ENCODE data around the gene SLC10A4.

Gene SLC10A4

DNA sequence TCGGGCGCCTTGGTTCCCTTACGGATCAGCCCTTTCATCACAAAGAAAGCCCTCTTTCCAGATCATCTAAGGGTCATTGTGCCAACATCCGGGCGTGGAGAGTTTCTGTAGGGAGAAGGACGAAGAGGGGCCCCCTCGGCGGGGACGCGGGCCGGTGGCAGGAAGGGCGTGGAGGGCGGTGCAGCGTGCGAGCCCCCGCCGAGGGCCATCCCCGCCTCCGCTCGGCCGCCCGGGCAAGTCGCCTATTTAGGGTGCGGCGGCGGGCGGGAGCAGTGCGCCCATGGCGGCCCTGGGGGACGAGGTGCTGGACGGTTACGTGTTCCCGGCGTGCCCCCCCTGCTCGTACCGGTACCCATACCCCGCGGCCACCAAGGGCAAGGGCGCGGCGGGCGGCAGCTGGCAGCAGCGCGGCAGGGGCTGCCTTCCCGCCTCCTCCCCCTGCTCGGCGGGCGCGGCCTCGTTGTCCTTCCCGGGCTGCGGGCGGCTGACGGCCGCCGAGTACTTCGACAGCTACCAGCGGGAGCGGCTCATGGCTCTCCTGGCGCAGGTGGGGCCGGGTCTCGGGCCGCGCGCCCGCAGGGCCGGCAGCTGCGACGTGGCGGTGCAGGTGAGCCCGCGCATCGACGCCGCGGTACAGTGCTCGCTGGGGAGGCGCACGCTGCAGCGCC is 7.0 kb downstream of the SLC10A4 start, which contains the start of gene ZAR1:
Gene ZAR1 (plus strand): TSS at position 241 of the 668 bp plus-strand sequence. CDS start 40 bp downstream, at position 281.
- no peak for DNase-seq

GRCh38 chr4:48490680-48491513 is 7.8 kb downstream of the SLC10A4 start:
- DNase-seq, result no peak

DNA sequence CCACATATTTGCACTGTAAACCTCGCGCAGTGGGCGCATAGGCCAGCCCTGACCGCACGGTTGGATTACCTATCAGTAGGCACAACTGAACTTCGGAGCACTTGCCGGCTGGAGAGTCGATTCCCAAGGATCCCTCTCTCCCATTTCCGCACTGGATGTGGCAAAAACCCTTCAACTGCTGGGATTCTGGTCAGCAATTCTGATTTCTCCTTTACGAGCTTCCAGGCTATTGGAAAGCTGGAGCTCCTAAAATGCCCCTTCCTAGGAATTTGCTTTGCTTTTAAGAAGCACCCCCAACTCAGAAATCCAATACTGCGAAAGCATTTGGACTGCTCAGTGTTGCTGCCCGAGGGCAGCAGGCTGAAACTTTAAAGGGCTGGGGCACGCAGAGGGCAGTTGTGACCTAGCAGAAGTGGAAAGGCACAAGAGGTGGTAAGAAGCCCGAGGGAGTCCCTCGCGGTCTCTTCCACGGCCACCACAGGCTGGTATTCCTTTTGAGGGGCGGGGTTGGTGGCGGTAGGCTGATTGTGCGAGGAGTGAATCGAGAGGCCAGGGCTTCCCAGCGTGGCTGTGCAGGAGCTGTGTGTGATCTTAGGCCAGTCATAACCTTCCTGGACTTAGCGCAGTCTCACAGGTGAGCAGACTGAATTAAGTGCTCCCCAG is 8.5 kb downstream of the SLC10A4 start:
- DNase-seq, result no peak

DNA sequence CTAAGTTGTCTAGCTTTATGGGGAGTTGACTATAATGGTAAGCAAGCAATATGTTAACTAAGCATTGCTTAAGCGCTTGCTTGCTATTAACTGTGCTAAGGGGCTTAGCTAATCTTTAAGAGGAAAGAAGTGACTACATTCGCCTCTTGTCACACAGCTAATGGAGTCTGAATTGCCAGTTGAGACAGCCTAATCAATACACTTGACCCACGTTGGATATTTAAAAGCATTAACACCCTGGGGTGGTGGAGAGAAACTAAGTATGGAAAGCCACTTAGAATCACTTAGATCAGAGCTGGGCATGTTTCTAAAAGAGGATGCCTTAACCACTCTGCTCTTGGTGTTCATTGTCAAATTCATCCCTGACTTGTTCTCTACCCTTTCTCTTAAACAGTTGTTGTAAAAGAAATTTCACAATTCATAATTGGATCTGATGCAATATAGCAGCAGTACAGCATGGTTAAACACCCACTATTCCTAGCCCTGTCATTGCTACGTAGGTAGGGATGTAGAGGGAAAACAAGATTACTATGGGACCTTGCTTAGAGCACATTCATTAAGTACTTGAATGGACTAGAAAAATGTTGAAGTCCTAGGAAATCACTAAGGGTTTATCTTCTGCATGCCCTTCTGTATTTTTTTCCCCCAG is 10.4 kb downstream of the SLC10A4 start:
- DNase-seq, result no peak

GRCh38 chr4:48495941-48496340 is 12.8 kb downstream of the SLC10A4 start:
- DNase-seq, result no peak

DNA sequence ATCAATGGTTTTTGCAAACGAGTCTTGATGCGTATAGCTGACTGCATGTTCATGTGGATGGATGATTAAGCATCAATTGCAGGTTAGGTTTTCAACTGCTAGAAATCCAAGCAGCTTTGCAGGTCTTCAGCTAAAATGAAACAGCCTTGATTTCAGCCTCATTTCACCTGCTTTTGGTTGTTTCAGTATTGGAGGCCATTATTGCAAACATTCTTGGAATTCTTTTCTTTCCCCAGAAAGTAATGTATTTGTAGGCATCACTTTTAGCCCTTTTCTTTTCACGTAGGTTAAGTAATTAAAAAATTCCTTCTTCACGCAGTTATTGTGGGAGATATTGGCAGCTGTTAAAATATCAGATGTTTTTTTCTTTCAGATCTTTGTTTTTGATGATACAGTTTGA is 15.8 kb downstream of the SLC10A4 start:
- no peak for DNase-seq

DNA sequence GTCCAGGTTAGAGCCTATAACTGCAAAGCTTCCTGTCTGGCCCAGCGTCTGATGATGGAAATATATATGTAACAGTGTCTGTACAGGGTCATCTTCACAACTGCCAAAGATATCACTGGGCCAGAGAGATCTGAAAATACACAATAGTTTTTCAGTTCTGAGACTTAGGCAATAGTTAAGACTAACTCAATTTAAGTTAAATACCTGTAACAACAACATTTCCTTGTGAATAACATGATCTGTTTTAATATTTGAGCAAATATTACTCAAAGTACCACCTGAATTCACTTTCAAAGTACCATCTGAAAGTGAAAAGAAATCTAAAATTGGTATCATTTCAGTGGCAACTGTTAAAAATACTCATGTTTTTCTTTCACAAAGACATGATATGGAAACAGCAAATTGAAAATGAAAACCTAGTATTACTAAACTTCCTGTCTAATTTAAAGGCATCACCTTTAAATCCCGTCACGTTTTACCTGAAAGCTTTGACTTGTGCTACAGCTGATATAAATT is 16.5 kb downstream of the SLC10A4 start:
- DNase-seq, result no peak

DNA sequence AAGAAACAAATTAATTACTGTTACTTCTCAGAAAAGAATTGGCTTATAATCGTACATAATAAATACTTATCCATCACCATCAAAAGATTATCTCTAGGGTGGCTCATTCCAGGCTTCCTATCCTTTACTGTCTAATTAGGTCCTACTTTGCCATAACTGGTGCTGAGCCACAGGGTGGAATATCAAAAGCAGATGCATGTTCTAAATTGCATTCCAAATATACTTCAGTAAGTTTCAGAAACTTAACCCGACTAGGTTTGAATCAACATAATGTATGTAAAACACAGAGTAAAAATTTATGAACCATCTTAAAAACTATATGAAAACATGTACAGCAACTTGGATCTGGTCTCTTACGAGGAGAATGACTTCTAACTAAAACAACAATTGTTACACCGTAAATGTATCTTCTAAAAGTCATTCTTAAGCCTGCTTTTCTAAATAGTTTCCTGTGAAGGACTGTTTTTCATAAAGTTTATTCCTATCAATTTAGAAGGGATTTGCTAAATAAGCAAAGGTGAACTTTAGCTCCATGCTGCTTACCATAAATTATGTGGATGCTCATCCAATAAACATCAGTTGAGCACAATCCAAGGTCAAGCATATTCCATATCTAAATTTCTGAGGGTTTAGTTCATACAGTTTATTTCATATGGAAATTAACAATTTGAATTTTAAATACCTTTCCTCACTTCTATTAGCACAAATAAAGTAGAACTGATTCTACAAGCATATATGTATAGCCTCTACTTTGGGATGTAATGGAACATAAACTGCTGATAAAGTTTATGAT is 20.3 kb downstream of the SLC10A4 start:
- DNase-seq, result no peak

DNA sequence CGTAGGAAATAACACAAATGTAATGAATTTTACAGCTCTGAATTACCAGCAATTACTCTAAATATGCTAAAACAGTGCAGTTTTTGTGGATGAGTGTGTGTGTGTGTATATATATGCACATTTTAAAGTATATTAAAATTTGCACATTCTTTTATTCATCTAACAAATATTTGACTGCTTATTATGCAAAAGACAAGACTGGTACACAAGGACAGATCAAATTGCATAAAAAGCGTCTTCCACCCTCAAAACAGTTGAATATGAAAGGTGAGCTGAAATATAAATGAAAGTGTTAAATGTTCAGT is 20.8 kb downstream of the SLC10A4 start:
- DNase-seq, result no peak

GRCh38 chr4:48504352-48504751 is 21.2 kb downstream of the SLC10A4 start:
- DNase-seq, result no peak

DNA sequence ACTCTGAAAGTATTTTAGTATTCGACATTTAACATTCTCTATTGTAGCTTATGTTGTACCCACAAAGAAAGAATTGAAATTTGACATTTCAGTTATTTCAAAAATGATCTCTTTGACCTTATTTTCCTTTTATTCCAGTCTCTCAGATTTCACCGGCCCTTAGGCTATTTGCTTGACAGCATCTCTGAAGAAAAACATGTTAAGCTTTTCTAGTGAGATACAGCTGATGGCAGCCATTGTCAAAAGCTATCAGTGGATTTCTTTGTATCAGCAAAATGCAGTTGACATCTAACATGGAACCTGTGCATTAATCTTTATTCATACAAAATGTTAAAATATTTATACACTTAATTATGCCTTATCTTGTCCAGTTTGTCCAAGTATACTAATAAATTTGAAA is 23.6 kb downstream of the SLC10A4 start:
- no peak for DNase-seq

GRCh38 chr4:48509543-48509942 is 26.4 kb downstream of the SLC10A4 start:
- DNase-seq, result peak; percentile 27

DNA sequence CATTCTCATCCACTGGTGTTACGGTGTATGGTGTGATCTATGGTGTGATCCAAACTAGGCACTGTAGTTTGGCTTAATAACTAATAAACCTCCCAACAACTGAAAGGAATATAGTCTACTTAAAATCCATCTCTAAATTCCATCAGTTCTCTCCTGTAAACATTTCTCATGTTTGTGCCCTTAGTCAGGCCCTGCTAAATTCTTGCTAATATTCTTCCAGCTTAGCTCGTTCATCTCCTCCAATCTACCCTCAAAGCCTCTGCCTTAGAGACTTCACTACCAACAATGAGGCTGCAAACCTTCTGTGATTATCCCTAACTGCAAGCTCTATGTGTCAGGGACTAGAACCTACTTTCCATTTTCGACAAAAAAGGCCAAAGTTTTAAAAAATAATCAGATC is 35.0 kb downstream of the SLC10A4 start:
- DNase-seq, result no peak

GRCh38 chr4:48526406-48526805 is 43.3 kb downstream of the SLC10A4 start:
- no peak for DNase-seq

GRCh38 chr4:48538358-48538757 is 55.2 kb downstream of the SLC10A4 start:
- DNase-seq, result no peak

Data from fibroblast of skin of abdomen (primary cell).